CD14-positive monocyte (primary cell): ENCODE measurements around the gene C17orf114.
A peak's percentile ranks its signal among the peaks of the same experiment; 100 is the strongest.

Experiments
- DNase-seq, 3 donors: peaks; one replicate each; pipeline ENCODE4 v3.0.0-alpha.2; 2011 to 2022
- H2AFZ ChIP-seq: 2 replicates; pipeline ENCODE4 v1.6.0; 2012; ENCODE audit warnings: mild to moderate bottlenecking, low read depth, low read length, inconsistent platforms; ENCODE audit not compliant: insufficient read depth, poor library complexity, severe bottlenecking
- H3K27ac ChIP-seq, 2 donors: 1 replicate in 1 of 2; 2 replicates in 1 of 2; pipeline ENCODE4 v1.5.1; 2012 to 2013; ENCODE audit warnings: low read length in 2 of 2, control low read depth in 1 of 2, inconsistent platforms in 1 of 2, low read depth in 1 of 2, mild to moderate bottlenecking in 1 of 2
- H3K27me3 ChIP-seq, 2 donors: one replicate each; pipeline versions ENCODE4 v1.6.0 to v1.6.1; 2011 to 2013; ENCODE audit warnings: low read length in 2 of 2; ENCODE audit not compliant: control insufficient read depth in 2 of 2, insufficient read depth in 2 of 2
- H3K36me3 ChIP-seq, 2 donors: replicated peaks in 1 of 2; 1 replicate in 1 of 2; 2 replicates in 1 of 2; pipeline versions ENCODE4 v1.5.1 to v1.6.1; 2012 to 2013; ENCODE audit warnings: low read length in 2 of 2, control low read depth in 1 of 2, inconsistent platforms in 1 of 2, mild to moderate bottlenecking in 1 of 2; ENCODE audit not compliant: insufficient read depth in 2 of 2, control insufficient read depth in 1 of 2
- H3K4me1 ChIP-seq, 2 donors: 1 replicate in 1 of 2; 2 replicates in 1 of 2; pipeline versions ENCODE4 v1.5.1 to v1.6.1; 2012 to 2013; ENCODE audit warnings: low read length in 2 of 2, control low read depth in 1 of 2, inconsistent platforms in 1 of 2, mild to moderate bottlenecking in 1 of 2, moderate library complexity in 1 of 2; ENCODE audit not compliant: insufficient read depth in 2 of 2, control insufficient read depth in 1 of 2
- H3K4me2 ChIP-seq: replicated peaks from 2 replicates; pipeline ENCODE3; 2012; ENCODE audit warnings: low read length, moderate library complexity, mild to moderate bottlenecking; ENCODE audit not compliant: poor library complexity, severe bottlenecking; ENCODE audit errors: extremely low read depth
- H3K4me3 ChIP-seq, 3 experiments: fragments of 200-600 bp in 1 of 3; sonication (generic) in 1 of 3; replicated peaks in 1 of 3; 1 replicate in 2 of 3; 2 replicates in 1 of 3; pipeline ENCODE4 v1.5.1; 2011 to 2013; ENCODE audit warnings: low read length in 3 of 3, mild to moderate bottlenecking in 3 of 3, control low read depth in 2 of 3, low read depth in 2 of 3, inconsistent platforms in 1 of 3, moderate library complexity in 1 of 3
- H3K79me2 ChIP-seq: 2 replicates; pipeline ENCODE4 v1.6.0; 2012; ENCODE audit warnings: mild to moderate bottlenecking, control low read depth, inconsistent platforms, low read length, moderate library complexity; ENCODE audit not compliant: insufficient read depth
- H3K9ac ChIP-seq: 2 replicates; pipeline ENCODE4 v1.6.0; 2017; ENCODE audit warnings: low read length, mild to moderate bottlenecking; ENCODE audit not compliant: insufficient read depth, poor library complexity, severe bottlenecking
- H3K9me3 ChIP-seq, 2 donors: replicated peaks in 1 of 2; 1 replicate in 1 of 2; 2 replicates in 1 of 2; pipeline versions ENCODE4 v1.5.1 to v1.6.1; 2012 to 2013; ENCODE audit warnings: low read length in 2 of 2, control low read depth in 1 of 2; ENCODE audit not compliant: control insufficient read depth in 1 of 2, insufficient read depth in 1 of 2
- H4K20me1 ChIP-seq: 2 replicates; pipeline ENCODE4 v1.6.0; 2012; ENCODE audit warnings: mild to moderate bottlenecking, low read length, control low read depth, moderate library complexity; ENCODE audit not compliant: insufficient read depth
- H3K27ac Mint-ChIP-seq, 7 donors: one replicate each; pipeline ENCODE4 v1.8.0; 2020; ENCODE audit warnings: mild to moderate bottlenecking in 7 of 7, mixed read lengths in 7 of 7, moderate library complexity in 6 of 7, inconsistent platforms in 2 of 7
- H3K27me3 Mint-ChIP-seq, 3 donors: one replicate each; pipeline ENCODE4 v1.8.0; 2021 to 2022; ENCODE audit warnings: low read depth in 3 of 3, mild to moderate bottlenecking in 3 of 3, mixed read lengths in 3 of 3, moderate library complexity in 3 of 3, inconsistent platforms in 1 of 3
- H3K36me3 Mint-ChIP-seq, 2 donors: one replicate each; pipeline ENCODE4 v1.8.0; 2020; ENCODE audit warnings: mixed read lengths in 2 of 2, inconsistent platforms in 1 of 2, mild to moderate bottlenecking in 1 of 2
- H3K4me1 Mint-ChIP-seq: one replicate; pipeline ENCODE4 v1.8.0; 2020; ENCODE audit warnings: mild to moderate bottlenecking, mixed read lengths
- H3K4me3 Mint-ChIP-seq, 2 donors: one replicate each; pipeline ENCODE4 v1.8.0; 2020; ENCODE audit warnings: mild to moderate bottlenecking in 2 of 2, mixed read lengths in 2 of 2, moderate library complexity in 1 of 2
- H3K9me3 Mint-ChIP-seq, 7 donors: one replicate each; pipeline ENCODE4 v1.8.0; 2020 to 2022; ENCODE audit warnings: mixed read lengths in 7 of 7, mild to moderate bottlenecking in 6 of 7, moderate library complexity in 6 of 7, inconsistent platforms in 2 of 7
- WGBS: methylation state at CpG from one replicate; pipeline ENCODE4 v1.1.5; 2013; ENCODE audit warnings: missing lambda C conversion rate; ENCODE audit not compliant: insufficient coverage; 5-methylcytosine and 5-hydroxymethylcytosine counted together
- intact Hi-C, 2 donors: fragments of 100-400 bp; cut with micrococcal nuclease; formaldehyde crosslinking; loops; one replicate each; pipeline versions ENCODE4 v1.15.0 to v1.15.1; 2023
- TF ChIP-seq, protein P1 (sequence below): fragments of 200-600 bp; IDR thresholded peaks from one replicate; pipeline ENCODE4 v1.8.0; 2022; ENCODE audit warnings: antibody characterized with exemption, mild to moderate bottlenecking

C17orf114 gene

DNA sequence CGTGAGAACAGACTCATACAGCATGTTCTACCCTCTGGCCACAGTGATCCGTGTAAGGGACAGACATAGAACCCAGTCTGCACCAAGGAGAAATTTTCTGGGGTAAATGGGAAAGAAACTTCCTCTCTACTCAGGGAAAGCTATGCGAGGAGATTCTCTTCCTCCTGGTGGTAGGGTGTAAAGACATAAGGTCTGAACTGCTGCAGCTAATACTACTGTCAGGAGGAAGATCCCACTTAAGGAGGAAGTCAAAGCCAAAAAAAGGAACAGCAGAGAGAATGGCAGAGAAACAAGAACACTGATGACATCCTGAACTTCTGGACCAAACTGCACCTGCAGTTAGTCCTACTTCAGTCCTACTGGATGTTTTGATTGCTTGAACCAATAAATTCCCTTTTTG lies 37.5 kb downstream of the C17orf114 start:
- peak overlapping the region in 1 of 3 experiments; percentile 18 for H3K4me3 ChIP-seq
- H3K27me3 Mint-ChIP-seq: peaks cover 0 to 8% (median 2%) of the 10 kb centered on the region in 3 donors
- peaks cover 0 to 4% (median 0%) of the 10 kb centered on the region in 7 donors for H3K9me3 Mint-ChIP-seq
- peak overlapping the region; percentile 94 to 99 (median 98) for H3K27ac Mint-ChIP-seq
- no peaks in the 10 kb centered on the region for H3K27me3 ChIP-seq
- H3K4me1 ChIP-seq: peaks cover 57 to 72% of the 10 kb centered on the region in 2 donors
- H2AFZ ChIP-seq: no peak overlapping the region
- H4K20me1 ChIP-seq: no peaks in the 10 kb centered on the region
- peaks cover 1 to 4% of the 10 kb centered on the region in 2 donors for H3K36me3 Mint-ChIP-seq
- no peaks in the 10 kb centered on the region for H3K9me3 ChIP-seq
- H3K4me2 ChIP-seq: peak overlapping the region; percentile 8
- H3K9ac ChIP-seq: peak overlapping the region; percentile 37
- no peaks in the 10 kb centered on the region for H3K36me3 ChIP-seq
- H3K79me2 ChIP-seq: no peaks in the 10 kb centered on the region
- no CpG with 5 or more reads among the region's 3 CpGs for WGBS
- intact Hi-C loops: no loop called here
- peak; percentile 71 to 89 (median 87) for DNase-seq
- peaks cover 51% of the 10 kb centered on the region for H3K4me1 Mint-ChIP-seq
- H3K4me3 Mint-ChIP-seq: no peak overlapping the region
- peak overlapping the region; percentile 57 to 98 for H3K27ac ChIP-seq
- TF ChIP-seq, protein P1, sequence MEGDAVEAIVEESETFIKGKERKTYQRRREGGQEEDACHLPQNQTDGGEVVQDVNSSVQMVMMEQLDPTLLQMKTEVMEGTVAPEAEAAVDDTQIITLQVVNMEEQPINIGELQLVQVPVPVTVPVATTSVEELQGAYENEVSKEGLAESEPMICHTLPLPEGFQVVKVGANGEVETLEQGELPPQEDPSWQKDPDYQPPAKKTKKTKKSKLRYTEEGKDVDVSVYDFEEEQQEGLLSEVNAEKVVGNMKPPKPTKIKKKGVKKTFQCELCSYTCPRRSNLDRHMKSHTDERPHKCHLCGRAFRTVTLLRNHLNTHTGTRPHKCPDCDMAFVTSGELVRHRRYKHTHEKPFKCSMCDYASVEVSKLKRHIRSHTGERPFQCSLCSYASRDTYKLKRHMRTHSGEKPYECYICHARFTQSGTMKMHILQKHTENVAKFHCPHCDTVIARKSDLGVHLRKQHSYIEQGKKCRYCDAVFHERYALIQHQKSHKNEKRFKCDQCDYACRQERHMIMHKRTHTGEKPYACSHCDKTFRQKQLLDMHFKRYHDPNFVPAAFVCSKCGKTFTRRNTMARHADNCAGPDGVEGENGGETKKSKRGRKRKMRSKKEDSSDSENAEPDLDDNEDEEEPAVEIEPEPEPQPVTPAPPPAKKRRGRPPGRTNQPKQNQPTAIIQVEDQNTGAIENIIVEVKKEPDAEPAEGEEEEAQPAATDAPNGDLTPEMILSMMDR: peak; percentile 26

DNA sequence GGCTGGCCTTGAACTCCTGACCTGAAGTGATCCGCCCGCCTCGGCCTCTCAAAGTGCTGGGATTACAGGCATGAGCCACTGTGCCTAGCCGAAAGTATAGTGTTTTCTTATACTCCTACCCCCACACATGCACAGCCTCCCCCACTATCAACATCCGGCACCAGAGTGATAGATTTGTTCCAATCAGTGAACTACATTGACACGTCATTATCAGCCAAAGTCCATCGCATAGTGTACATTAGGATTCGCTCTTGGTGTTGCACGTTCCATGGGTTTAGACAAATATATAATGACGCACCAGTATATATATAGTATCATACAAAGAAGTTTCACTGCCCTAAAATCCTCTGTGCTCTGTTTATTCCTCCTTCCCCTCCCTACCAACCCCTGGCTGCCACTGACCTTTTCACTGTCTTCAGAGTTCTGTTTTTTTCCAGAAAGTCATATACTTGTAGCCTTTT lies 42.3 kb downstream of the C17orf114 start:
- 92% methylated on average over 2 of the region's 10 CpGs for WGBS
- H3K27ac Mint-ChIP-seq: peak overlapping the region; percentile 87 to 94 (median 90)

More for the DNA sequence above, 42.3 kb downstream of the C17orf114 start:
- H3K9me3 ChIP-seq: no peaks in the 10 kb centered on the region
- H3K9me3 Mint-ChIP-seq: no peaks in the 10 kb centered on the region
- peaks cover 18% of the 10 kb centered on the region for H3K4me1 Mint-ChIP-seq
- TF ChIP-seq, protein P1: no peak
- H3K27me3 Mint-ChIP-seq: peaks cover 8 to 17% (median 14%) of the 10 kb centered on the region in 3 donors
- H3K4me2 ChIP-seq: no peak overlapping the region
- peaks cover 0 to 1% of the 10 kb centered on the region in 2 donors for H3K36me3 Mint-ChIP-seq
- no peak overlapping the region for H2AFZ ChIP-seq
- no peaks in the 10 kb centered on the region for H3K79me2 ChIP-seq
- peaks cover 19 to 29% of the 10 kb centered on the region in 2 donors for H3K4me1 ChIP-seq
- H3K27me3 ChIP-seq: peaks cover 0 to 2% of the 10 kb centered on the region in 2 donors
- no peaks in the 10 kb centered on the region for H4K20me1 ChIP-seq
- DNase-seq: peak; percentile 53 to 62 (median 59)
- no peak overlapping the region for H3K4me3 Mint-ChIP-seq
- intact Hi-C loops: no loop called here
- H3K9ac ChIP-seq: no peak overlapping the region
- H3K36me3 ChIP-seq: no peaks in the 10 kb centered on the region
- no peak overlapping the region for H3K4me3 ChIP-seq
- peak overlapping the region; percentile 26 for H3K27ac ChIP-seq
